ENCODE results near the gene CATSPERZ. TPM values are rescaled to one million over a fixed set of nuclear protein-coding genes. Genes with fewer than 3 reads are reported as not detected.

CATSPERZ gene
- total and polyA plus RNA-seq, 10 donors: 0.09 to 0.48 TPM; not detected in 8

DNA sequence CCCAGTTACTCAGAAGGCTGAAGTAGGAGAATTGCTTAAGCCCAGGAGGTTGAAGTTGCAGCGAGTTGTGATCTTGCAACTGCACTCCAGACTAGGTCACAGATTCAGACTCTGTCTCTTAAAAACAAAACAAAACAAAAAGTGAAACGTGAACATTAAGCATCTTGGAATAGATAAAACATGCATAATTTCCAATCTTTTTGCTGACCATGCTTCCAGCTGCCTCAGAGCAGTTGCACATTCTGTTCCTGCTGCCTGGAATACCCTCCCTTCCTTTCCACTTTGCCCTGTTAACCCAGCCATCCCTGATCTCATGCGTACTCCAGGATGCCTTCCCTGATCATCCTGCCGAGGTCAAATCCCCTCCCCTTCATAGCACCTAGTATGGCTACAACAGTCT lies 39.1 kb downstream of the CATSPERZ start:
- TF ChIP-seq POLR2AphosphoS5 (IDR thresholded peaks at IDR 0.05) (no peak), POLR2A (IDR thresholded peaks at IDR 0.05) (no peak)
- TF ChIP-seq, protein P1, sequence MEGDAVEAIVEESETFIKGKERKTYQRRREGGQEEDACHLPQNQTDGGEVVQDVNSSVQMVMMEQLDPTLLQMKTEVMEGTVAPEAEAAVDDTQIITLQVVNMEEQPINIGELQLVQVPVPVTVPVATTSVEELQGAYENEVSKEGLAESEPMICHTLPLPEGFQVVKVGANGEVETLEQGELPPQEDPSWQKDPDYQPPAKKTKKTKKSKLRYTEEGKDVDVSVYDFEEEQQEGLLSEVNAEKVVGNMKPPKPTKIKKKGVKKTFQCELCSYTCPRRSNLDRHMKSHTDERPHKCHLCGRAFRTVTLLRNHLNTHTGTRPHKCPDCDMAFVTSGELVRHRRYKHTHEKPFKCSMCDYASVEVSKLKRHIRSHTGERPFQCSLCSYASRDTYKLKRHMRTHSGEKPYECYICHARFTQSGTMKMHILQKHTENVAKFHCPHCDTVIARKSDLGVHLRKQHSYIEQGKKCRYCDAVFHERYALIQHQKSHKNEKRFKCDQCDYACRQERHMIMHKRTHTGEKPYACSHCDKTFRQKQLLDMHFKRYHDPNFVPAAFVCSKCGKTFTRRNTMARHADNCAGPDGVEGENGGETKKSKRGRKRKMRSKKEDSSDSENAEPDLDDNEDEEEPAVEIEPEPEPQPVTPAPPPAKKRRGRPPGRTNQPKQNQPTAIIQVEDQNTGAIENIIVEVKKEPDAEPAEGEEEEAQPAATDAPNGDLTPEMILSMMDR (IDR thresholded peaks at IDR 0.05 in 8 of 11, conservative IDR thresholded peaks at IDR 0.05 in 3 of 11): no peak
- intact Hi-C loops (cut with DNase I; ENCODE audit: low total_unique reads): no loop called here
- Histone ChIP-seq H3K4me3 (peak overlapping the region in 7 of 8 donors; percentile 36 to 82 (median 53)), H3K27ac (peak overlapping the region; percentile 63 to 95 (median 88)), H3K36me3 (peaks cover 0 to 27% (median 10%) of the 10 kb centered on the region in 6 donors), H3K9me3 (no peaks in the 10 kb centered on the region), H3K27me3 (replicated peaks in 1 of 7) (peaks cover 0 to 5% (median 0%) of the 10 kb centered on the region in 7 donors), H3K4me1 (peaks cover 22 to 93% (median 54%) of the 10 kb centered on the region in 6 donors)
- no peak for DNase-seq
- 54 to 61% (median 56%) methylated on average over 4 of the region's 4 CpGs for WGBS, 5 donors

DNA sequence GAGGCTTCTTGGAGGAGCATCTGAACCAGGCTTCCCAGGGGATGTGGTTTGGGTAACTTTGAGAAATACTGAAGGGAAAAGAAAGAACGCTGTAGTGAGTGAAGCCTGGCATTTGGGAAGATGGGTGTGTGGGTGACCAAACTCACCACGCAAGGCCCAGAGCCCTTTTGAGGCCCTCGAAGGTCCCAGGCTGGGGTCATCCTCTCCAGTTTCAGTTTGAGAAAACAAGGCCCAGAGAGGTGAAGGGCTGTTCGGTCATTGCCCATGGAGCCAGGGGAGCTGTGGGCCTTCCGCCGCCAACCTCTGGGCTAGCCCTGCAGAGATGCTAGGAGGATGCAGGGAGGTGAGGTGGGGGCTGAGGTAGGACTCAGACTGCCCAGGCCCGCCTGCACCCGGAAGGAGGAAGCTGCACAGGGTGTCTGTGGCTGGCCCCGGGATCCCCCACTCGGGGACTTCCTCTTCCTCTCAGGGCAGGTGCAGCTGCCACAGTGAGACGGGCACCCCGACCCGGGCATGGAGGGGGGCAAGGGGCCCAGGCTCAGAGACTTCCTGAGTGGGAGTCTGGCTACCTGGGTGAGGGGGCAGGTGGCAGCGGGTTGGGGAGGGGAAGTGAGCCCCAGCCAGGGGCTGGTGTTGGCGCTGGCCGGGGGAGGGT lies 39.7 kb downstream of the CATSPERZ start, which contains the start of gene CCDC88B:
CCDC88B (plus strand) TSS at position 451 of the 655 bp plus-strand sequence; CDS start at position 514, 63 bp downstream.
- peaks cover 0 to 5% (median 0%) of the 10 kb centered on the region in 7 donors for H3K27me3 ChIP-seq (replicated peaks in 1 of 7)
- peak within 1 kb of the TSS; percentile 34 to 82 (median 50) for H3K4me3 ChIP-seq
- peaks cover 22 to 93% (median 52%) of the 10 kb centered on the region in 6 donors for H3K4me1 ChIP-seq
- intact Hi-C loops (cut with DNase I; ENCODE audit: low total_unique reads): no loop called here
- TF ChIP-seq POLR2AphosphoS5 (IDR thresholded peaks at IDR 0.05) (peak; percentile 84 to 90 (median 84)), POLR2A (IDR thresholded peaks at IDR 0.05) (peak in 1 of 3 donors; percentile 4)
- TF ChIP-seq, protein P1 (IDR thresholded peaks at IDR 0.05 in 8 of 11, conservative IDR thresholded peaks at IDR 0.05 in 3 of 11): no peak
- peaks cover 0 to 33% (median 16%) of the 10 kb centered on the region in 6 donors for H3K36me3 ChIP-seq
- 14 to 36% (median 21%) methylated on average over 10 to 16 of the region's 16 CpGs for WGBS, 5 donors
- no peaks in the 10 kb centered on the region for H3K9me3 ChIP-seq
- DNase-seq: peak; percentile 99
- H3K27ac ChIP-seq: peak within 1 kb of the TSS; percentile 63 to 95 (median 88)

DNA sequence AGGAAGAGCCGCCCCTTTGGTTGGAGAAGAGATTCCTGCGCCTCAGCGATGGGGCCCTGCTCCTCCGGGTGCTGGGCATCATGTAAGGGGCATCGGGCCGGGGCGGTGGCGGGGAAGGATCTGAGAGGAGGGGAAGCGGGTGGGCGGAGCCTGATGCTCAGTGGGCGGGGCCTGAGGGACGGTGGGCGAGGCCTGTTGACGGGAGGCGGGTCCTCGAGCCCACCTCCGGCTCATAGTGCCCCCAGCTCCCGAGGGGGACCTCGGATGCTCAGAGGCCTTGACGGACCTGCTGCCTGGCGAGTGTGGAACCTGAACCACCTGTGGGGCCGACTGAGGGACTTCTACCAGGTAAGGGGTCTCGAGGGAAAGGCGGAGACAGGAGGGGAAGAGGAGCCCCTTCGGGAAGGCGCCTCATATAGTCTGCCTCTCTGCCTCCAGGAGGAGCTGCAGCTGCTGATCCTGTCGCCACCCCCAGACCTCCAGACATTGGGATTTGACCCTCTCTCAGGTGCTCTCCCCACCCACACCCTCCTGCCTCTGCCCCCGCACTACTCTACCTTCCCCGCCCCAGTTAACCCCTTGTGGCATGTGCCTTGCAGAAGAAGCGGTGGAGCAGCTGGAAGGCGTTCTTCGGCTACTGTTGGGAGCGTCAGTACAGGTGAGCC lies 40.6 kb downstream of the CATSPERZ start:
- H3K27ac ChIP-seq: peak overlapping the region; percentile 63 to 95 (median 88)
- H3K36me3 ChIP-seq: peaks cover 0 to 42% (median 20%) of the 10 kb centered on the region in 6 donors
- TF ChIP-seq POLR2A (IDR thresholded peaks at IDR 0.05): no peak
- TF ChIP-seq POLR2AphosphoS5 (IDR thresholded peaks at IDR 0.05): peak in 1 of 3 donors; percentile 38
- peaks cover 0 to 5% (median 0%) of the 10 kb centered on the region in 7 donors for H3K27me3 ChIP-seq (replicated peaks in 1 of 7)
- no peaks in the 10 kb centered on the region for H3K9me3 ChIP-seq
- DNase-seq: peak; percentile 96
- 17 to 36% (median 21%) methylated on average over 19 to 33 of the region's 33 CpGs for WGBS, 5 donors
- intact Hi-C loops (cut with DNase I; ENCODE audit: low total_unique reads): no loop called here
- H3K4me3 ChIP-seq: peak overlapping the region; percentile 34 to 82 (median 50)
- peaks cover 22 to 94% (median 45%) of the 10 kb centered on the region in 6 donors for H3K4me1 ChIP-seq

DNA sequence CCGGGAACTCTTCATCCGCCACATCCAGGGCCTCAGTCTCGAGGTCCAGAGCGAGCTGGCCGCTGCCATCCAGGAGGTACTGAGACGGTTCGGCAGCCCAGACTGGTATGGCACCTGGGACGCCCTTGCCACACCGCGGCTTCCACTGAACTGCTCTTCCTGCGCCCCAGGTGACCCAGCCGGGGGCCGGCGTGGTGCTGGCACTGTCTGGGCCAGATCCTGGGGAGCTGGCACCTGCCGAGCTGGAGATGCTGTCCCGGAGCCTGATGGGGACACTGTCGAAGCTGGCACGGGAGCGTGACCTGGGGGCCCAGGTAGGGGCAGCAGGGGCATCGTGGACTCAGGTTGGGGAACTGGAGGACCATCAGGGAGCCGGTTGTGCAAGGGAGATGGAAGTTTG lies 41.3 kb downstream of the CATSPERZ start:
- Histone ChIP-seq H3K27me3 (replicated peaks in 1 of 7) (peaks cover 0 to 5% (median 0%) of the 10 kb centered on the region in 7 donors), H3K36me3 (peaks cover 0 to 47% (median 20%) of the 10 kb centered on the region in 6 donors), H3K4me3 (peak overlapping the region in 5 of 8 donors; percentile 47 to 82 (median 54)), H3K9me3 (no peaks in the 10 kb centered on the region), H3K4me1 (peaks cover 22 to 92% (median 45%) of the 10 kb centered on the region in 6 donors), H3K27ac (peak overlapping the region in 5 of 8 donors; percentile 85 to 95 (median 92))
- TF ChIP-seq POLR2A (IDR thresholded peaks at IDR 0.05) (no peak), POLR2AphosphoS5 (IDR thresholded peaks at IDR 0.05) (no peak)
- TF ChIP-seq, protein P1 (IDR thresholded peaks at IDR 0.05 in 8 of 11, conservative IDR thresholded peaks at IDR 0.05 in 3 of 11): no peak
- 64 to 92% (median 77%) methylated on average over 8 to 21 of the region's 21 CpGs for WGBS, 5 donors
- DNase-seq: peak; percentile 87
- intact Hi-C loops (cut with DNase I; ENCODE audit: low total_unique reads): no loop called here

Data from spleen (tissue), 11 donors.